ENCODE results near the gene FKBP6. TPM values are rescaled to one million over a fixed set of nuclear protein-coding genes. Genes with fewer than 3 reads are reported as not detected.
"Not testable (repeated sequence)": the region's sequence is repeated elsewhere in the genome, so short reads cannot be mapped to it uniquely, and the experiment has no call there.

FKBP6 gene
- total RNA-seq, 1 donor: not detected

DNA sequence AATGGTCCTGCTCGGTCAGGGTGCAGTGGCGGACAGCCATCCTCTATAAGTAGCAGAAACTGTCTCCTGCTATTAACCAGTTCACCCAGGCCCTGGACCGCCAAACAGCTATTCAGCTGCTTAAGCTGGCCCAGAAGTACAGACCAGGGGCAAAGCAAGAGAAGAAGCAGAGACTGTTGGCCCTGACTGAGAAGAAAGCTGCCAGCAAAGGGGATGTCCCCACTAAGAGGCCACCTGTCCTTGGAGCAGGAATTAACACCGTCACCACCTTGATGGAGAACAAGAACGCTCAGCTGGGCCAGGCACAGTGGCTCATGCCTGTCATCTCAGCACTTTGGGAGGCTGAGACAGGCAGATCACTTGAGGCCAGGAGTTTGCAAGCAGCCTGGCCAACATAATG lies 13.7 kb upstream of the FKBP6 start:
- peaks cover 3% of the 10 kb centered on the region for H3K4me1 ChIP-seq (ENCODE audit: insufficient read depth, low read length)
- H3K27me3 ChIP-seq (ENCODE audit: insufficient read depth, low read length): no peaks in the 10 kb centered on the region
- H3K4me3 ChIP-seq (ENCODE audit: low read length): no peak overlapping the region
- no peaks in the 10 kb centered on the region for H3K9me3 ChIP-seq (ENCODE audit: low read depth, low read length)

DNA sequence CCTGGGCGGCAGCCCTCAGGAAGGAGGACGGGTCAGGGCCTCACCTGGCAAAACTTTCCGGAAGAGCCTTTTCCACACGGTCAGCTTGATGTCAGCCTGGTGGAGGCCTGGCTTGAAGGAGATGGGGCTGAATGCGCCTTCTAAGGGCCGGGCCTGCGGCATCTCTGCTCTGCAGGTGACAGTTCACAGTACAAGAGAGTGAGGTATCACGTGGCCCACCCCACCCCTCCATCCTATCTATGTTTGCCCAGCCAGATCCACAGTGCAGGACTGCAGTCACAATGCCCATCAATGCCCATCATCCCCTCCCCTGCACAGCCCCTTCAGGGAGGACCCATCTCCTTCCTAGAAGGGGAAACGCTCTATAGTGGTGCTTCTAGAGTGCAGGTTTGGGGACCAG lies 11.4 kb upstream of the FKBP6 start:
- H3K4me3 ChIP-seq (ENCODE audit: low read length): no peak overlapping the region
- H3K27me3 ChIP-seq (ENCODE audit: insufficient read depth, low read length): no peaks in the 10 kb centered on the region
- no peaks in the 10 kb centered on the region for H3K4me1 ChIP-seq (ENCODE audit: insufficient read depth, low read length)
- no peaks in the 10 kb centered on the region for H3K9me3 ChIP-seq (ENCODE audit: low read depth, low read length)

DNA sequence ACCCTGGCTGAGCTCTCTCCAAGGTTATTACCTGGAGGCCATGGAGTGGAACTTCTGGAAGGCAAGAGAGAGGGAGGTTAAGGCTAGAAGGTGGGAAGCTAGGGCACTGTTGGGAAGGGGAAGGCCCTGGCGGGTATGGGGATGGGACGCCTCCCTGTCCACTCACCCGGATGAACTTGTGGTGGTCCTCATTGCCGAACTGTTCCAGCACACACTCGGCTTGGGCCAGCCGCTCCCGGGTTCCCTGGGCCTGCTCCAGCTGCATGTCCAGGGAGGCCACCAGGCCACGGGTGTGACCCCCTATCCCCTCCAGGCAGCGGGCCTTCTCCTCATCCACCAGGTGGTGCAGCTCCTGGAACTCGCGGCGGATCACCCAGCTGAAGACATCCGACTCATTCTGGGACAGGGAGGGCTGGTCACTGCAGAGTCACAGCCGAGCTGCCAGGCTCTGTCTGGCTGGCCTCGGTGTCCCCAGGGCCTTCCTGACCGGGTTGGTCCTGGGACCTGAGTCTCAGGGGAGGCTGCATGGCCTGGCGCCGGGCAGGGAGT lies 9.2 kb upstream of the FKBP6 start:
- not testable (repeated sequence) for H3K4me3 ChIP-seq (ENCODE audit: low read length); H3K4me1 ChIP-seq (ENCODE audit: insufficient read depth, low read length); H3K27me3 ChIP-seq (ENCODE audit: insufficient read depth, low read length); H3K9me3 ChIP-seq (ENCODE audit: low read depth, low read length)

GRCh38 chr7:73319541-73319940 lies 8.4 kb upstream of the FKBP6 start:
- H3K4me3 ChIP-seq (ENCODE audit: low read length); H3K27me3 ChIP-seq (ENCODE audit: insufficient read depth, low read length): not testable (repeated sequence)
- H3K4me1 ChIP-seq (ENCODE audit: insufficient read depth, low read length): peaks cover 11% of the 10 kb centered on the region

DNA sequence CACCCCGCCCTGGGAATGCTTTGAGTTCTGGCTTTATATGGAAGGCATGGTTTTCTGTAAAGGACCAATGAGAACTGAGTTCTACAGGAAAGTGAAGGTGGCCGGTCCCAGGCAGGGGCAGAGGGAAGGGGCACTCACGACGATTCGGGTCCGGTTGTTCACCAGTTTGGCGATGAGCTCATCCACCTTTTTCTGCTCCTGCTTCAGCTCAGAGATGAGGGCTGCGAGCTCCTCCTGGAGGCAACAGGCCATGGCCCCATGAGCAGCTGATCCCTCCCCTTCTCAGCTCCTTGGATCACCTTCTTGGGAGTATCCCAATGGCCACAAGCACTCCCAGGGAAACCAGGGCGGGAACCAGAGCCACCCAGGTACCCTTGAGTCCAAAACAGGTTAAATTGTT lies 8.0 kb upstream of the FKBP6 start:
- H3K9me3 ChIP-seq (ENCODE audit: low read depth, low read length); H3K27me3 ChIP-seq (ENCODE audit: insufficient read depth, low read length); H3K4me3 ChIP-seq (ENCODE audit: low read length): not testable (repeated sequence)
- H3K4me1 ChIP-seq (ENCODE audit: insufficient read depth, low read length): peaks cover 13% of the 10 kb centered on the region

More at GRCh38 chr7:73319541-73319940, 8.4 kb upstream of the FKBP6 start:
- H3K9me3 ChIP-seq (ENCODE audit: low read depth, low read length): not testable (repeated sequence)

DNA sequence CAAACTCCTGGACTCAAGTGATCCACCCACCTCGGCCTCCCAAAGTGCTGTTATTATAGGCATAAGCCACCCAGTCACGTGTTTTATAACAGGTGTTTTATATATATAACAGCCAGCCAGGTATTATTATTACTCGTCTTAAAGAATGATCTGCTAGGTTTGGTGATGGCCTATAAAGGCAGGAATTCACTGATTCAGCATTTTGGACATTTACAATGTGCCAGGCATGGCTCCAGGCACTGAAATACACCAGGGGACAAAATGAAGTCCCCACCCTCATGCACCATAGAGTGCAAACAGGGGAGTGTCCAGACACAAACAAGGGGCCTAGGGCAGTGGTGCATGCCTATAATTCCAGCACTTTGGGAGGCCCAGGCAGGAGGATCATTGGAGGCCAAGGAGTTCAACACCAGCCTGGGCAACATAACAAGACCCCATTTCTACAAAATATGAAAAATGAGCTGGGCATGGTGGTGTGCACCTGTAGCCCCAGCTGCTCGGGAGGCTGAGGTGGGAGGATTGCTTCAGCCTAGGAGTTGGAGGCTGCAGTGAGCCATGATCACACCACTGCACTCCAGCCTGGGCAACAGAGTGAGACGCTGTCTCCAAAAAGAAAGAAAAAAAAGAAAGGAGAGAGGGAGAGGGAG lies 4.4 kb upstream of the FKBP6 start:
- peak overlapping the region; percentile 25 for H3K4me3 ChIP-seq (ENCODE audit: low read length)
- H3K4me1 ChIP-seq (ENCODE audit: insufficient read depth, low read length): peaks cover 13% of the 10 kb centered on the region

DNA sequence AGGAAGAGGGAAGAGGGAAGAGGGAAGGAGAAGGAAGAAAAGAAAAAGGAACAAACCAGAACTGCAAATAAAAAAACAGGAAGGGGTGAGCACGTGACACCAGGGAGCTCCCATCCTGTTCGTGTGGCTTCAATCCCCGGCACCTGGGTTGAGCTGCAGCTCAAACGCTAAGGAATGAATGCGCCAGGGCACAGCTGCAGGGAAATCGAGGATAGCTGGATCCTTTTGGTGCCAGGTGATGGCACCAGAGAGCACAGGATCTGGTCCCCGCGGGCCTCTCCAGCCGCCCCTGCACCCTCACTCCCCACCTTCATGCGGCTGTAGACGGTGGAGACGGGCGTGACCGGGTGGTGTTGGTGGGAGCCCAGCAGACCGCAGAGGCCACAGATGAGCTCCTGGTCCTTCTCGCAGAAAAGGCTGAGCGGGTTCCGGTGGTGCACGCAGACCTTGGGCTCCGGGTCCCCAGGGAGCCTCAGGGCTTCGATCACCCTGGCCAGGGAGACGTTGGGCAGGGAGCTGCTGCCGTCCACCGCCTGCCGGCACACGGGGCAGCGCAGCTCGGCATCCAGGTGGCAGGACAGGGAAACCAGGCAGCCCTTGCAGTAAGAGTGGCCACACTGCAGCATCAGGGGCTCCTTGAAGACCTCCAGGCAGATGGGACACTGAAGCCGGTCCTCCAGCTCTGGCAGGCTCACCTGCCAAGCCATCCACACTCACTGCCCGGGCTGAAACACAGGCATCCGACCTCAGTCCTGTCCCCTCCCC lies 3.7 kb upstream of the FKBP6 start:
- H3K27me3 ChIP-seq (ENCODE audit: insufficient read depth, low read length); H3K9me3 ChIP-seq (ENCODE audit: low read depth, low read length): not testable (repeated sequence)
- H3K4me3 ChIP-seq (ENCODE audit: low read length): peak overlapping the region; percentile 25

More for the DNA sequence above, 4.4 kb upstream of the FKBP6 start:
- H3K27me3 ChIP-seq (ENCODE audit: insufficient read depth, low read length); H3K9me3 ChIP-seq (ENCODE audit: low read depth, low read length): not testable (repeated sequence)

DNA sequence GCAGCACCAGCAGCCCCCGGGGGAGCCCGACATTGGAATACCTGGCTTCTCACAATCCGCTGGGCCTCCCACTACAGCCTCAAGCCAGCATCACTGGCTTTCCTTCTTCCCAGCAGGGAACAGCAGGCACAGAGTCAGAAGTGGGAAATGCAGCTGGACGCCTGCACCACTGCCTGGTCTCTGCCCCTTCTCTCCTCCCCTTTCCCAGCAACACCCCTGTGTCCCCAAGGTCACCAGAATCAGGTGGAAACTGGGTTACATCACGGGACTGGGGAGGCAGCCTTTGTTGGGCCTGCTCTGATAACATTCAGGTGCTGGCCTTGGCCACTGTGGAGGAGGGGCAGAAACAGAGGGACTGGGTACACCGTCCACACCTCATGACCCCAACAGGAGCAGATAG lies 2.5 kb upstream of the FKBP6 start:
- H3K4me1 ChIP-seq (ENCODE audit: insufficient read depth, low read length): peaks cover 13% of the 10 kb centered on the region
- not testable (repeated sequence) for H3K27me3 ChIP-seq (ENCODE audit: insufficient read depth, low read length); H3K9me3 ChIP-seq (ENCODE audit: low read depth, low read length); H3K4me3 ChIP-seq (ENCODE audit: low read length)

More for the DNA sequence above, 3.7 kb upstream of the FKBP6 start:
- peaks cover 13% of the 10 kb centered on the region for H3K4me1 ChIP-seq (ENCODE audit: insufficient read depth, low read length)

DNA sequence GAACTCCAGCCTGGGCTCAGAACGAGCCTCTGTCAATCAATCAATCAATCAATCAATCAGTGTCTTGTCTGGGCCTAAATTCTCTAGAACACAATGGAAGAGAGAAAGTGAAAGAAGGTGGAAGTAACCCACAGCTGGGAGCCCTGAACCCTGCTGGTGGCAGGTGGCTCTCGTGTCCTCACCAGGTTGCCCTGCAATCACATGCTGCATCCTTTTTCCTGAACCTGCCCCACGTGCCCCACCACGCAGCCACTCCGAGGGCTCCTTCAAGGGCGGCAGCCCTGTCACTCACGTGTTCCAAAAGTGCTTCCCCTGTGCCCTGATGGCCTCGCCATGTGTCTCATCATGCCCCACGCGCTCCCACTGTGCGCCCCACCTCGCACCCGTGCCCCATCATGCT lies 512 bp upstream of the FKBP6 start:
- H3K9me3 ChIP-seq (ENCODE audit: low read depth, low read length); H3K27me3 ChIP-seq (ENCODE audit: insufficient read depth, low read length); H3K4me3 ChIP-seq (ENCODE audit: low read length): not testable (repeated sequence)
- peaks cover 13% of the 10 kb centered on the region for H3K4me1 ChIP-seq (ENCODE audit: insufficient read depth, low read length)

GRCh38 chr7:73328696-73329095 lies 735 bp downstream of the FKBP6 start:
- Histone ChIP-seq H3K4me3 (ENCODE audit: low read length) (no peak overlapping the region), H3K27me3 (ENCODE audit: insufficient read depth, low read length) (no peaks in the 10 kb centered on the region), H3K4me1 (ENCODE audit: insufficient read depth, low read length) (peaks cover 10% of the 10 kb centered on the region), H3K9me3 (ENCODE audit: low read depth, low read length) (no peaks in the 10 kb centered on the region)

- Histone ChIP-seq H3K27me3 (ENCODE audit: insufficient read depth, low read length) (no peaks in the 10 kb centered on the region), H3K4me3 (ENCODE audit: low read length) (no peak overlapping the region), H3K9me3 (ENCODE audit: low read depth, low read length) (no peaks in the 10 kb centered on the region), H3K4me1 (ENCODE audit: insufficient read depth, low read length) (no peaks in the 10 kb centered on the region)
Observed at GRCh38 chr7:73329861-73330581, 2.1 kb downstream of the FKBP6 start.

- Histone ChIP-seq H3K4me1 (ENCODE audit: insufficient read depth, low read length) (no peaks in the 10 kb centered on the region), H3K27me3 (ENCODE audit: insufficient read depth, low read length) (no peaks in the 10 kb centered on the region), H3K9me3 (ENCODE audit: low read depth, low read length) (no peaks in the 10 kb centered on the region), H3K4me3 (ENCODE audit: low read length) (no peak overlapping the region)
Observed at GRCh38 chr7:73330772-73331171, 2.8 kb downstream of the FKBP6 start.

DNA sequence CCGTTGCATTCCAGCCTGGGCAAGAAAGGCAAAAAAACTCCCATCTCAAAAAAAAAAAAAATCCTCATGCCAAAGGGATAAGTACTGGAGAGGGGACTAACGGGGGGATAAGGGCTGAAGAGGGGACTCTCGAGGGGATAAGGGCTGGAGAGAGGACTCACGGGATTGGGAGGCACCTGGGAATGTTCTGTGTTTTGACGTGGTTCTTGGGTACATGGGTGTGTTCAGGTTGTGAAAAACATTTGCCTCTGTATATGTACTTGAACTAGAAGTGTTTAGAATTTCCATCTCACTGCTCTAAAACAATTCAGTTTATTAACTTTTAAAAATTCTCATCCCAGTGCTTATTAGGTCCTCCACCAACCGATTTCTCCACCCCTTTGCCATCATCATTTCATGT lies 4.5 kb downstream of the FKBP6 start:
- no peaks in the 10 kb centered on the region for H3K27me3 ChIP-seq (ENCODE audit: insufficient read depth, low read length)
- no peak overlapping the region for H3K4me3 ChIP-seq (ENCODE audit: low read length)
- no peaks in the 10 kb centered on the region for H3K4me1 ChIP-seq (ENCODE audit: insufficient read depth, low read length)
- no peaks in the 10 kb centered on the region for H3K9me3 ChIP-seq (ENCODE audit: low read depth, low read length)

GRCh38 chr7:73338321-73338720 lies 10.4 kb downstream of the FKBP6 start:
- Histone ChIP-seq H3K9me3 (ENCODE audit: low read depth, low read length) (no peaks in the 10 kb centered on the region), H3K4me1 (ENCODE audit: insufficient read depth, low read length) (no peaks in the 10 kb centered on the region), H3K4me3 (ENCODE audit: low read length) (no peak overlapping the region), H3K27me3 (ENCODE audit: insufficient read depth, low read length) (no peaks in the 10 kb centered on the region)

DNA sequence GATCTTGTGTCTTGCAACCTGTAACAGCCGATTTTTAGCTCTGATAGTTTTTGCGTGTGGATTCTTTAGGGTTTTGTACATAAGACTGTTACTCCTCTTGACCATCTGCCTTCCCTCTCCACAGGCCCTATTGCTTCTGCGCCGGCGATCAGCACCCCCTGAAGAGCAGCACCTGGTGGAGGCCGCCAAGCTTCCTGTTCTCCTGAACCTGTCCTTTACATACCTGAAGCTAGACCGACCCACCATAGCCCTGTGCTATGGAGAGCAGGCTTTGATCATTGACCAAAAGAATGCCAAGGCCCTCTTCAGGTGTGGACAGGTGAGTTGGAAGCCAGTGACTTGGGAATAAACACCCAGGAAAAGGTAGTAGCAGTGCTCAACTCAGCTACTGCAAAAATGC lies 12.6 kb downstream of the FKBP6 start:
- Histone ChIP-seq H3K4me1 (ENCODE audit: insufficient read depth, low read length) (no peaks in the 10 kb centered on the region), H3K27me3 (ENCODE audit: insufficient read depth, low read length) (no peaks in the 10 kb centered on the region), H3K4me3 (ENCODE audit: low read length) (no peak overlapping the region), H3K9me3 (ENCODE audit: low read depth, low read length) (no peaks in the 10 kb centered on the region)
